Measurements from ENCODE around the gene SPATA6. TPM values are rescaled to one million over a fixed set of nuclear protein-coding genes. Genes with fewer than 3 reads are reported as not detected.
"Not testable (repeated sequence)": the region's sequence is repeated elsewhere in the genome, so short reads cannot be mapped to it uniquely, and the experiment has no call there.

The SPATA6 gene
- total and polyA plus RNA-seq, 2 experiments from 2014 or later = 3.4 to 4.5 TPM

- H3K9me3 ChIP-seq (ENCODE audit: low read depth) = no peaks in the 10 kb centered on the region
- H3K27me3 ChIP-seq = no peaks in the 10 kb centered on the region
- no peak overlapping the region for H3K4me2 ChIP-seq
- WGBS (ENCODE audit: low lambda C conversion rate, missing lambda C conversion rate) = 91% methylated on average over 1 of the region's 1 CpG
- TF ChIP-seq EZH2 (IDR thresholded peaks at IDR 0.05; ENCODE audit: borderline replicate concordance) = no peak
- no peak for TF ChIP-seq EZH2phosphoT487 (IDR thresholded peaks at IDR 0.05; ENCODE audit: low read depth, severe bottlenecking, unreplicated experiment)
- TF ChIP-seq, protein P1, sequence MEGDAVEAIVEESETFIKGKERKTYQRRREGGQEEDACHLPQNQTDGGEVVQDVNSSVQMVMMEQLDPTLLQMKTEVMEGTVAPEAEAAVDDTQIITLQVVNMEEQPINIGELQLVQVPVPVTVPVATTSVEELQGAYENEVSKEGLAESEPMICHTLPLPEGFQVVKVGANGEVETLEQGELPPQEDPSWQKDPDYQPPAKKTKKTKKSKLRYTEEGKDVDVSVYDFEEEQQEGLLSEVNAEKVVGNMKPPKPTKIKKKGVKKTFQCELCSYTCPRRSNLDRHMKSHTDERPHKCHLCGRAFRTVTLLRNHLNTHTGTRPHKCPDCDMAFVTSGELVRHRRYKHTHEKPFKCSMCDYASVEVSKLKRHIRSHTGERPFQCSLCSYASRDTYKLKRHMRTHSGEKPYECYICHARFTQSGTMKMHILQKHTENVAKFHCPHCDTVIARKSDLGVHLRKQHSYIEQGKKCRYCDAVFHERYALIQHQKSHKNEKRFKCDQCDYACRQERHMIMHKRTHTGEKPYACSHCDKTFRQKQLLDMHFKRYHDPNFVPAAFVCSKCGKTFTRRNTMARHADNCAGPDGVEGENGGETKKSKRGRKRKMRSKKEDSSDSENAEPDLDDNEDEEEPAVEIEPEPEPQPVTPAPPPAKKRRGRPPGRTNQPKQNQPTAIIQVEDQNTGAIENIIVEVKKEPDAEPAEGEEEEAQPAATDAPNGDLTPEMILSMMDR (IDR thresholded peaks at IDR 0.05; ENCODE audit: poor library complexity) = peak; percentile 40
- no peak overlapping the region for H3K27ac ChIP-seq
- H3K79me2 ChIP-seq = no peaks in the 10 kb centered on the region
- H3K4me1 ChIP-seq (ENCODE audit: insufficient read depth) = no peaks in the 10 kb centered on the region
- H2AFZ ChIP-seq = no peak overlapping the region
- no peaks in the 10 kb centered on the region for H4K20me1 ChIP-seq (ENCODE audit: insufficient read depth, poor library complexity, severe bottlenecking)
- H3K4me3 ChIP-seq = no peak overlapping the region
- no peaks in the 10 kb centered on the region for H3K9me2 ChIP-seq (replicated peaks; ENCODE audit: insufficient read depth)
- H3K36me3 ChIP-seq (replicated peaks; ENCODE audit: insufficient read depth, low read depth) = no peaks in the 10 kb centered on the region
- no peak for DNase-seq (ENCODE audit: low spot score)
Measured at GRCh38 chr1:48450505-48450904, 21.5 kb downstream of the SPATA6 start.

DNA sequence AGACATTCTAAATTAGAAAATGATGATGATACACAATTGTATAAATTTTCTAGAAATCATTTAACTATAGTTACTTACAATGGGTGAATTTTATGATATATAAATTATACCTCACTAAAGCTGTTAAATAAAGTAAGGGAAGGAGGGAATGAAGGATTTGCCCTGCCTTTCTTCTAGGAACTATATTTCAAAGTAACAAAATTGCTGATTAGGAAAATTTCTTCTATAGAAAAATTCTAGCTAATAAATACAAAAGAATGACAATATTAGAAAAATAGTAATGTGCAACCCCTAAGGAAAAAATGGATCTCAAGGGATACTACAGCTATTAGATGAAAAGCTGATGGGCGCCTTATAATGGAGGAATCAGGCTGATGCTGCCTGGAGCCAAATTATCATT, 23.1 kb downstream of the SPATA6 start:
- H3K4me1 ChIP-seq (ENCODE audit: insufficient read depth) = no peaks in the 10 kb centered on the region
- no peak overlapping the region for H3K4me3 ChIP-seq
- no peak for TF ChIP-seq EZH2 (IDR thresholded peaks at IDR 0.05; ENCODE audit: borderline replicate concordance)
- no peak for TF ChIP-seq EZH2phosphoT487 (IDR thresholded peaks at IDR 0.05; ENCODE audit: low read depth, severe bottlenecking, unreplicated experiment)
- TF ChIP-seq, protein P1 (IDR thresholded peaks at IDR 0.05; ENCODE audit: poor library complexity) = no peak
- H3K27ac ChIP-seq = no peak overlapping the region
- 100% methylated on average over 1 of the region's 1 CpG for WGBS (ENCODE audit: low lambda C conversion rate, missing lambda C conversion rate)
- H3K9me2 ChIP-seq (replicated peaks; ENCODE audit: insufficient read depth) = no peaks in the 10 kb centered on the region
- no peak overlapping the region for H3K4me2 ChIP-seq
- H3K36me3 ChIP-seq (replicated peaks; ENCODE audit: insufficient read depth, low read depth) = no peaks in the 10 kb centered on the region
- no peak for DNase-seq (ENCODE audit: low spot score)
- no peaks in the 10 kb centered on the region for H3K9me3 ChIP-seq (ENCODE audit: low read depth)
- H3K79me2 ChIP-seq = no peaks in the 10 kb centered on the region
- H2AFZ ChIP-seq = no peak overlapping the region
- H3K27me3 ChIP-seq = no peaks in the 10 kb centered on the region
- H4K20me1 ChIP-seq (ENCODE audit: insufficient read depth, poor library complexity, severe bottlenecking) = no peaks in the 10 kb centered on the region

GRCh38 chr1:48444186-48444585, 27.8 kb downstream of the SPATA6 start:
- WGBS (ENCODE audit: low lambda C conversion rate, missing lambda C conversion rate) = 96% methylated on average over 7 of the region's 7 CpGs
- not testable (repeated sequence) for H4K20me1 ChIP-seq (ENCODE audit: insufficient read depth, poor library complexity, severe bottlenecking)

GRCh38 chr1:48442864-48443619, 29.0 kb downstream of the SPATA6 start:
- no peaks in the 10 kb centered on the region for H3K79me2 ChIP-seq
- H3K4me2 ChIP-seq = no peak overlapping the region
- 46% methylated on average over 6 of the region's 6 CpGs for WGBS (ENCODE audit: low lambda C conversion rate, missing lambda C conversion rate)

More at GRCh38 chr1:48444186-48444585, 27.8 kb downstream of the SPATA6 start:
- H3K79me2 ChIP-seq; H3K36me3 ChIP-seq (replicated peaks; ENCODE audit: insufficient read depth, low read depth); H3K4me1 ChIP-seq (ENCODE audit: insufficient read depth); H2AFZ ChIP-seq; DNase-seq (ENCODE audit: low spot score); H3K4me3 ChIP-seq; H3K4me2 ChIP-seq; H3K9me3 ChIP-seq (ENCODE audit: low read depth); H3K27ac ChIP-seq; H3K27me3 ChIP-seq; H3K9me2 ChIP-seq (replicated peaks; ENCODE audit: insufficient read depth): not testable (repeated sequence)

GRCh38 chr1:48440786-48441185, 31.2 kb downstream of the SPATA6 start:
- 90% methylated on average over 3 of the region's 3 CpGs for WGBS (ENCODE audit: low lambda C conversion rate, missing lambda C conversion rate)
- H3K9me3 ChIP-seq (ENCODE audit: low read depth); H3K27ac ChIP-seq; H3K36me3 ChIP-seq (replicated peaks; ENCODE audit: insufficient read depth, low read depth); H3K4me2 ChIP-seq; H3K27me3 ChIP-seq; H2AFZ ChIP-seq; H3K9me2 ChIP-seq (replicated peaks; ENCODE audit: insufficient read depth); H3K4me1 ChIP-seq (ENCODE audit: insufficient read depth); DNase-seq (ENCODE audit: low spot score); H3K4me3 ChIP-seq; H3K79me2 ChIP-seq; H4K20me1 ChIP-seq (ENCODE audit: insufficient read depth, poor library complexity, severe bottlenecking): not testable (repeated sequence)

More at GRCh38 chr1:48442864-48443619, 29.0 kb downstream of the SPATA6 start:
- Histone ChIP-seq H2AFZ (no peak overlapping the region), H3K27me3 (no peaks in the 10 kb centered on the region), H3K9me2 (replicated peaks; ENCODE audit: insufficient read depth) (no peaks in the 10 kb centered on the region), H3K4me3 (no peak overlapping the region), H3K4me1 (ENCODE audit: insufficient read depth) (no peaks in the 10 kb centered on the region), H3K9me3 (ENCODE audit: low read depth) (no peaks in the 10 kb centered on the region), H3K36me3 (replicated peaks; ENCODE audit: insufficient read depth, low read depth) (no peaks in the 10 kb centered on the region), H4K20me1 (ENCODE audit: insufficient read depth, poor library complexity, severe bottlenecking) (no peaks in the 10 kb centered on the region), H3K27ac (no peak overlapping the region)
- peak; percentile 11 for DNase-seq (ENCODE audit: low spot score)
- no peak for TF ChIP-seq EZH2phosphoT487 (IDR thresholded peaks at IDR 0.05; ENCODE audit: low read depth, severe bottlenecking, unreplicated experiment)
- TF ChIP-seq, protein P1 (IDR thresholded peaks at IDR 0.05; ENCODE audit: poor library complexity) = no peak
- no peak for TF ChIP-seq EZH2 (IDR thresholded peaks at IDR 0.05; ENCODE audit: borderline replicate concordance)
